Central memory CD8-positive, alpha-beta T cell (primary cell): Measurements from ENCODE around the gene ACTN3.
A peak's percentile ranks its signal among the peaks of the same experiment; 100 is the strongest.

Source experiments
- ATAC-seq: fragments of 150-1000 bp; cut with Tn5 transposase; replicated peaks from 2 replicates; pipeline ENCODE4 v1.10.0; 2022; ENCODE audit warnings: mild to moderate bottlenecking, moderate FRiP score, moderate number of reproducible peaks; ENCODE audit not compliant: poor library complexity, severe bottlenecking; ENCODE audit errors: extremely low read depth
- DNase-seq, 2 donors: peaks; one replicate each; pipeline ENCODE4 v3.0.0; 2021; ENCODE audit warnings: low spot score in 2 of 2
- H3K27ac Mint-ChIP-seq: one replicate; pipeline ENCODE4 v1.8.0; 2022; ENCODE audit warnings: low read depth, mild to moderate bottlenecking, moderate library complexity, mixed read lengths
- H3K27me3 Mint-ChIP-seq: one replicate; pipeline ENCODE4 v1.8.0; 2022; ENCODE audit warnings: mixed read lengths
- H3K36me3 Mint-ChIP-seq: one replicate; pipeline ENCODE4 v1.8.0; 2022; ENCODE audit warnings: mild to moderate bottlenecking, moderate library complexity, mixed read lengths; ENCODE audit not compliant: insufficient read depth
- H3K4me1 Mint-ChIP-seq: one replicate; pipeline ENCODE4 v1.8.0; 2022; ENCODE audit warnings: mixed read lengths
- H3K4me3 Mint-ChIP-seq: one replicate; pipeline ENCODE4 v1.8.0; 2022; ENCODE audit warnings: mild to moderate bottlenecking, moderate library complexity, mixed read lengths
- H3K9me3 Mint-ChIP-seq: one replicate; pipeline ENCODE4 v1.8.0; 2022; ENCODE audit warnings: mixed read lengths

The ACTN3 gene

GRCh38 chr11:66548041-66548440, 1.3 kb downstream of the ACTN3 start:
- no peak overlapping the region for H3K4me3 Mint-ChIP-seq
- H3K9me3 Mint-ChIP-seq: no peaks in the 10 kb centered on the region
- peaks cover 23% of the 10 kb centered on the region for H3K4me1 Mint-ChIP-seq
- DNase-seq (no peak), ATAC-seq (no peak)
- H3K36me3 Mint-ChIP-seq: peaks cover 1% of the 10 kb centered on the region
- H3K27me3 Mint-ChIP-seq: no peaks in the 10 kb centered on the region
- H3K27ac Mint-ChIP-seq: no peak overlapping the region

- no peak for DNase-seq
- Mint-ChIP-seq H3K9me3 (no peaks in the 10 kb centered on the region), H3K4me3 (peak overlapping the region; percentile 8), H3K27ac (no peak overlapping the region), H3K27me3 (no peaks in the 10 kb centered on the region), H3K36me3 (peaks cover 1% of the 10 kb centered on the region), H3K4me1 (peaks cover 13% of the 10 kb centered on the region)
- no peak for ATAC-seq
Measured at GRCh38 chr11:66548774-66549630, 2.3 kb downstream of the ACTN3 start.

- DNase-seq (no peak), ATAC-seq (no peak)
- Mint-ChIP-seq H3K4me3 (no peak overlapping the region), H3K4me1 (peaks cover 7% of the 10 kb centered on the region), H3K27ac (no peak overlapping the region), H3K36me3 (peaks cover 1% of the 10 kb centered on the region), H3K27me3 (no peaks in the 10 kb centered on the region), H3K9me3 (no peaks in the 10 kb centered on the region)
Measured at GRCh38 chr11:66549696-66550095, 3.0 kb downstream of the ACTN3 start.

- no peaks in the 10 kb centered on the region for H3K27me3 Mint-ChIP-seq
- no peak for DNase-seq
- no peak overlapping the region for H3K27ac Mint-ChIP-seq
- no peaks in the 10 kb centered on the region for H3K4me1 Mint-ChIP-seq
- H3K9me3 Mint-ChIP-seq: no peaks in the 10 kb centered on the region
- H3K36me3 Mint-ChIP-seq: peaks cover under 1% of the 10 kb centered on the region
- no peak for ATAC-seq
- no peak overlapping the region for H3K4me3 Mint-ChIP-seq
Measured at GRCh38 chr11:66550887-66551286, 4.2 kb downstream of the ACTN3 start.

- Mint-ChIP-seq H3K36me3 (no peaks in the 10 kb centered on the region), H3K4me1 (no peaks in the 10 kb centered on the region), H3K27me3 (no peaks in the 10 kb centered on the region), H3K9me3 (no peaks in the 10 kb centered on the region), H3K4me3 (no peak overlapping the region), H3K27ac (no peak overlapping the region)
- no peak for ATAC-seq
- DNase-seq: no peak
Measured at GRCh38 chr11:66554602-66555001, 7.9 kb downstream of the ACTN3 start.

DNA sequence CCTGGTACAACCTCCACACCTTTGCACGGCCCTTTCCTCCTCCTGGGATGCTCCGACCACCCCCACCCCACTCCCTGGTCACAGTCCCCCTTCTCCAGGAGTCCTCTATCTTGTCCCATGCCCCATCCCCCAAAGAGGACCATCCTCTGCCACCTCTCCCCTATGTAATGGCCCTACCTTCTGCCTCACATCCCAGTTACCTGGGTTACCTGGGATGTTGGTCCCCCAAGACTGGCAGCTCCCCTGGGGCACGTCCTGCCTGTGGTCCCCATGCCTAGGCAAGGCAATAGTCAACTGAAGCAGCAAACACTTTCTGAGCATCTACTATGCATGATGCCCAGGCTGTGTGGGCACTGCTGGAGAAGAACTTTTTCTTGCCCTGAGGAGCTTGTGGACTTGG, 8.7 kb downstream of the ACTN3 start:
- Mint-ChIP-seq H3K36me3 (no peaks in the 10 kb centered on the region), H3K9me3 (no peaks in the 10 kb centered on the region), H3K27me3 (no peaks in the 10 kb centered on the region), H3K4me1 (no peaks in the 10 kb centered on the region), H3K27ac (no peak overlapping the region), H3K4me3 (no peak overlapping the region)
- DNase-seq: no peak
- ATAC-seq: no peak

GRCh38 chr11:66556086-66556485, 9.4 kb downstream of the ACTN3 start:
- no peak overlapping the region for H3K4me3 Mint-ChIP-seq
- DNase-seq: no peak
- H3K9me3 Mint-ChIP-seq: no peaks in the 10 kb centered on the region
- no peaks in the 10 kb centered on the region for H3K36me3 Mint-ChIP-seq
- H3K27ac Mint-ChIP-seq: no peak overlapping the region
- no peak for ATAC-seq
- no peaks in the 10 kb centered on the region for H3K27me3 Mint-ChIP-seq
- H3K4me1 Mint-ChIP-seq: no peaks in the 10 kb centered on the region

GRCh38 chr11:66557733-66558326, 11.1 kb downstream of the ACTN3 start:
- no peaks in the 10 kb centered on the region for H3K4me1 Mint-ChIP-seq
- no peak for ATAC-seq
- no peaks in the 10 kb centered on the region for H3K36me3 Mint-ChIP-seq
- no peaks in the 10 kb centered on the region for H3K9me3 Mint-ChIP-seq
- H3K4me3 Mint-ChIP-seq: no peak overlapping the region
- H3K27ac Mint-ChIP-seq: no peak overlapping the region
- no peak for DNase-seq
- no peaks in the 10 kb centered on the region for H3K27me3 Mint-ChIP-seq

- ATAC-seq: no peak
Measured at GRCh38 chr11:66559142-66559865, 12.6 kb downstream of the ACTN3 start.

GRCh38 chr11:66559866-66560676, 13.4 kb downstream of the ACTN3 start:
- no peak overlapping the region for H3K4me3 Mint-ChIP-seq
- H3K4me1 Mint-ChIP-seq: no peaks in the 10 kb centered on the region
- H3K27me3 Mint-ChIP-seq: no peaks in the 10 kb centered on the region
- ATAC-seq (no peak), DNase-seq (no peak)
- H3K36me3 Mint-ChIP-seq: no peaks in the 10 kb centered on the region
- H3K27ac Mint-ChIP-seq: no peak overlapping the region
- H3K9me3 Mint-ChIP-seq: no peaks in the 10 kb centered on the region

More at GRCh38 chr11:66559142-66559865, 12.6 kb downstream of the ACTN3 start:
- Mint-ChIP-seq H3K9me3 (no peaks in the 10 kb centered on the region), H3K4me1 (no peaks in the 10 kb centered on the region), H3K27ac (no peak overlapping the region), H3K36me3 (no peaks in the 10 kb centered on the region), H3K27me3 (no peaks in the 10 kb centered on the region), H3K4me3 (no peak overlapping the region)
- no peak for DNase-seq

- Mint-ChIP-seq H3K36me3 (no peaks in the 10 kb centered on the region), H3K9me3 (no peaks in the 10 kb centered on the region), H3K4me3 (no peak overlapping the region), H3K27ac (no peak overlapping the region), H3K4me1 (no peaks in the 10 kb centered on the region), H3K27me3 (no peaks in the 10 kb centered on the region)
- DNase-seq (no peak), ATAC-seq (no peak)
Measured at GRCh38 chr11:66561178-66561974, 14.7 kb downstream of the ACTN3 start.

DNA sequence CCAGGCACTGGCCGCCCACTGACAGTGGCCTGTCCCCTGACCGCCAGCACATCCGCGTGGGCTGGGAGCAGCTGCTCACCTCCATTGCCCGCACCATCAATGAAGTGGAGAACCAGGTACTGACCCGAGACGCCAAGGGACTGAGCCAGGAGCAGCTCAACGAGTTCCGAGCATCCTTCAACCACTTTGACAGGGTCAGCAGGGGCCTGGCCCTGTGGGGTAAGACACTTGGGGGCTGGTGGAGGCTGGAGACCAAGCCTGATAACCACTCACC, 15.2 kb downstream of the ACTN3 start:
- Mint-ChIP-seq H3K4me3 (no peak overlapping the region), H3K9me3 (no peaks in the 10 kb centered on the region), H3K27ac (no peak overlapping the region), H3K36me3 (no peaks in the 10 kb centered on the region), H3K27me3 (no peaks in the 10 kb centered on the region), H3K4me1 (no peaks in the 10 kb centered on the region)
- ATAC-seq (no peak), DNase-seq (no peak)
